A549 (cell line): Measurements from ENCODE around the gene MRPS5. TPM values are rescaled to one million over a fixed set of nuclear protein-coding genes. Genes with fewer than 3 reads are reported as not detected.

ENCODE experiments used
- ATAC-seq, 2 experiments: fragments of 200-7000 bp in 1 of 2; fragments of >200 bp in 1 of 2; cut with Nextera tagmentation in 1 of 2; cut with Tn5 transposase in 1 of 2; 3 replicates each; pipeline versions ENCODE4 v1.8.0 to v1.9.1; 2018 to 2020; ENCODE audit warnings: mild to moderate bottlenecking in 1 of 2, moderate library complexity in 1 of 2
- CTCF ChIA-PET: fragments of 300-600 bp; sonication (Branson Sonifier 250); formaldehyde crosslinking; extraction: SDS; loops from one replicate; lab custom pipeline; 2021; ENCODE audit warnings: antibody characterized with exemption, inconsistent platforms; lab: Yijun Ruan, JAX
- POLR2A ChIA-PET: fragments of 350-600 bp; formaldehyde crosslinking; extraction: SDS; loops from one replicate; lab custom pipeline; 2021; ENCODE audit warnings: antibody characterized with exemption, inconsistent platforms; lab: Yijun Ruan, JAX
- DNase-seq, 2 experiments: peaks; one replicate each; pipeline versions ENCODE4 v3.0.0 to v3.0.0-alpha.2; 2011 to 2016; ENCODE audit warnings: low read depth in 1 of 2, low spot score in 1 of 2
- FAIRE-seq: peaks from 2 replicates; lab custom pipeline; 2011; peaks lifted over from hg19 to GRCh38; lab: Jason Lieb, UNC
- H3K27ac ChIP-seq, 2 experiments: fragments of >200 bp; sonication (Bioruptor Twin); formaldehyde crosslinking; 3 replicates each; pipeline ENCODE4 v1.5.1; 2016 to 2017
- H3K4me1 ChIP-seq: fragments of >200 bp; sonication (Bioruptor Twin); formaldehyde crosslinking; 3 replicates; pipeline ENCODE4 v1.6.1; 2016
- H3K4me2 ChIP-seq: fragments of >200 bp; sonication (Bioruptor Twin); formaldehyde crosslinking; 3 replicates; pipeline ENCODE4 v1.6.1; 2016
- H3K4me3 ChIP-seq: fragments of >200 bp; sonication (Bioruptor Twin); formaldehyde crosslinking; 3 replicates; pipeline ENCODE4 v1.5.1; 2016
- H3K9me3 ChIP-seq: fragments of >200 bp; sonication (Bioruptor Twin); formaldehyde crosslinking; 3 replicates; pipeline ENCODE4 v1.6.1; 2016
- ATOH8 ChIP-seq: fragments of 250-450 bp; sonication (Bioruptor Pico); IDR thresholded peaks from 2 replicates; pipeline ENCODE4 v1.5.0; 2020; ENCODE audit warnings: low read depth, mild to moderate bottlenecking, moderate library complexity
- BCL3 ChIP-seq: fragments of >200 bp; sonication (Bioruptor Twin); formaldehyde crosslinking; IDR thresholded peaks from 3 replicates; pipeline ENCODE4 v1.6.1; 2016
- CHD4 ChIP-seq: fragments of 200-600 bp; sonication (generic); IDR thresholded peaks from 2 replicates; pipeline ENCODE4 v1.6.1; 2016; ENCODE audit warnings: antibody characterized with exemption, mild to moderate bottlenecking, borderline replicate concordance
- ELK1 ChIP-seq: fragments of 150-350 bp; IDR thresholded peaks from 2 replicates; pipeline ENCODE4 v1.6.1; 2014; ENCODE audit warnings: low read depth, mild to moderate bottlenecking, low read length
- EP300 ChIP-seq, 2 experiments: fragments of >200 bp; sonication (Bioruptor Twin); formaldehyde crosslinking; IDR thresholded peaks; 2 replicates in 1 of 2; 3 replicates in 1 of 2; pipeline ENCODE4 v1.6.1; 2016 to 2017
- HES2 ChIP-seq: fragments of >200 bp; sonication (Bioruptor Twin); formaldehyde crosslinking; IDR thresholded peaks from 2 replicates; pipeline ENCODE4 v1.6.1; 2016
- HMGXB4 ChIP-seq: fragments of 250-450 bp; sonication (Bioruptor Pico); IDR thresholded peaks from 2 replicates; pipeline ENCODE4 v1.5.0; 2021; ENCODE audit warnings: mild to moderate bottlenecking, moderate library complexity, borderline replicate concordance
- HOXB13 ChIP-seq: fragments of 250-450 bp; sonication (Bioruptor Pico); IDR thresholded peaks from 2 replicates; pipeline ENCODE4 v1.5.0; 2020; ENCODE audit warnings: low read depth, mild to moderate bottlenecking, moderate library complexity
- JUN ChIP-seq, 2 experiments: fragments of >200 bp; sonication (Bioruptor Twin); formaldehyde crosslinking; IDR thresholded peaks; 2 replicates in 1 of 2; 3 replicates in 1 of 2; pipeline ENCODE4 v1.6.1; 2016 to 2017
- KDM1A ChIP-seq: fragments of 200-600 bp; sonication (generic); IDR thresholded peaks from 2 replicates; pipeline ENCODE4 v1.6.1; 2016; ENCODE audit warnings: low read depth, mild to moderate bottlenecking
- MAX ChIP-seq: IDR thresholded peaks from 2 replicates; pipeline ENCODE4 v1.6.1; 2012
- PHF8 ChIP-seq: fragments of 200-600 bp; sonication (generic); IDR thresholded peaks from 2 replicates; pipeline ENCODE4 v1.6.1; 2016; ENCODE audit warnings: low read depth, mild to moderate bottlenecking, antibody characterized with exemption, moderate library complexity, borderline replicate concordance
- RAD21 ChIP-seq, 2 experiments: fragments of >200 bp in 1 of 2; sonication (Bioruptor Twin) in 1 of 2; formaldehyde crosslinking in 1 of 2; IDR thresholded peaks in 1 of 2; conservative IDR thresholded peaks in 1 of 2; 2 replicates in 1 of 2; 3 replicates in 1 of 2; pipeline ENCODE4 v1.6.1; 2012 to 2018; ENCODE audit warnings: inconsistent platforms in 1 of 2
- RARB ChIP-seq: fragments of 250-450 bp; sonication (Bioruptor Pico); IDR thresholded peaks from 2 replicates; pipeline ENCODE4 v1.8.0; 2021; ENCODE audit warnings: mild to moderate bottlenecking, moderate library complexity
- RCOR1 ChIP-seq: fragments of 150-350 bp; IDR thresholded peaks from 2 replicates; pipeline ENCODE4 v1.6.1; 2014; ENCODE audit warnings: antibody characterized with exemption, low read length, low read depth
- TFCP2L1 ChIP-seq: fragments of 250-450 bp; sonication (Bioruptor Pico); IDR thresholded peaks from 2 replicates; pipeline ENCODE4 v1.5.0; 2021; ENCODE audit warnings: mild to moderate bottlenecking
- ZC3H11A ChIP-seq: fragments of 450-650 bp; IDR thresholded peaks from 2 replicates; pipeline ENCODE4 v1.6.1; 2014; ENCODE audit warnings: antibody characterized with exemption, mild to moderate bottlenecking
- ZSCAN20 ChIP-seq: fragments of 250-450 bp; sonication (Bioruptor Pico); IDR thresholded peaks from 2 replicates; pipeline ENCODE4 v1.8.0; 2022; ENCODE audit warnings: mild to moderate bottlenecking, moderate library complexity
- WGBS: methylation state at CpG from one replicate; pipeline ENCODE4 v1.1.6; 2017; ENCODE audit errors: missing lambda C conversion rate; 5-methylcytosine and 5-hydroxymethylcytosine counted together
- polyA plus RNA-seq, 4 experiments: library from polyadenylated mRNA; depleted of rRNA in 3 of 4; stranded (reverse); fragments of >200 nt; fragmentation: RNase III in 1 of 4; extraction: RNeasy Plus Mini Kit Qiagen cat#74134 plus additional on column Dnase treatment in 1 of 4; gene quantifications; 2 replicates in 3 of 4; 3 replicates in 1 of 4; pipeline ENCODE4 v1.2.3, GENCODE V29; 2011 to 2017

MRPS5 gene
- polyA plus RNA-seq, 2 of the 4 experiments (the other 2 are of a cell fraction): 103 to 123 TPM

GRCh38 chr2:95041824-95042442, 79.7 kb downstream of the MRPS5 start:
- FAIRE-seq (no peak), ATAC-seq (no peak), DNase-seq (no peak)
- ChIA-PET CTCF (interaction anchor here (1.0 to 1.1 kb wide), 4 partner anchors 11 to 45 kb away, joined by 3 to 6 read pairs (median 4); no protein-coding TSS in a partner anchor), POLR2A (no interaction called here)
- Histone ChIP-seq H3K4me1 (no peaks in the 10 kb centered on the region), H3K4me2 (no peak overlapping the region), H3K27ac (no peak overlapping the region), H3K4me3 (no peak overlapping the region), H3K9me3 (peaks cover 5% of the 10 kb centered on the region; the same call in 1 of the 3 replicates)
- 42% methylated on average over 11 of the region's 11 CpGs for WGBS
- TF ChIP-seq BCL3: no peak
- no peak for TF ChIP-seq ZSCAN20
- TF ChIP-seq RARB: no peak
- no peak for TF ChIP-seq ELK1
- TF ChIP-seq CHD4: no peak
- no peak for TF ChIP-seq EP300 (IDR thresholded peaks at IDR 0.05)
- TF ChIP-seq MAX: no peak

- ChIA-PET CTCF (interaction anchor here (1.0 to 1.5 kb wide), 5 partner anchors 10 to 45 kb away, joined by 3 to 6 read pairs (median 4); no protein-coding TSS in a partner anchor), POLR2A (no interaction called here)
- H3K27ac ChIP-seq: no peak overlapping the region
- H3K4me3 ChIP-seq: no peak overlapping the region
- no peak for TF ChIP-seq RCOR1
- TF ChIP-seq ATOH8: no peak
- TF ChIP-seq JUN (IDR thresholded peaks at IDR 0.05): no peak
- no peak for TF ChIP-seq HES2
- no peak for TF ChIP-seq HOXB13 (CRISPR knock-in tag)
- TF ChIP-seq KDM1A: no peak
- no peak for TF ChIP-seq RAD21 (conservative IDR thresholded peaks at IDR 0.05 in 1 of 2, IDR thresholded peaks at IDR 0.05 in 1 of 2)
- TF ChIP-seq ZSCAN20: no peak
- TF ChIP-seq ZC3H11A: no peak
- TF ChIP-seq PHF8: no peak
- H3K4me2 ChIP-seq: no peak overlapping the region
- WGBS: 71% methylated on average over 10 of the region's 10 CpGs
- no peak for DNase-seq
- ATAC-seq: no peak
- FAIRE-seq: no peak
- H3K9me3 ChIP-seq: peaks cover 5% of the 10 kb centered on the region; the same call in 1 of the 3 replicates
- H3K4me1 ChIP-seq: no peaks in the 10 kb centered on the region
Observed at GRCh38 chr2:95041060-95041823, 80.4 kb downstream of the MRPS5 start.

GRCh38 chr2:95040426-95040825, 81.2 kb downstream of the MRPS5 start:
- no peak for FAIRE-seq
- H3K4me2 ChIP-seq: no peak overlapping the region
- peaks cover 5% of the 10 kb centered on the region; the same call in 1 of the 3 replicates for H3K9me3 ChIP-seq
- CTCF ChIA-PET: interaction anchor here (1.5 kb wide), 1 partner anchor 36 kb away, joined by 4 read pairs; no protein-coding TSS in a partner anchor
- no peak; a peak in 2 of 6 replicates for ATAC-seq
- 54% methylated on average over 6 of the region's 6 CpGs for WGBS
- POLR2A ChIA-PET: no interaction called here
- no peaks in the 10 kb centered on the region for H3K4me1 ChIP-seq
- no peak overlapping the region for H3K4me3 ChIP-seq
- H3K27ac ChIP-seq: no peak overlapping the region
- no peak for DNase-seq
- TF ChIP-seq BCL3 (no peak), HMGXB4 (CRISPR knock-in tag) (no peak), TFCP2L1 (CRISPR knock-in tag) (no peak)
